Mesothelial cell of epicardium (in vitro differentiated cells): ENCODE results near the gene LIN28A. TPM values are rescaled to one million over a fixed set of nuclear protein-coding genes. Genes with fewer than 3 reads are reported as not detected.

ENCODE experiments used
- DNase-seq, 2 experiments: peaks; one replicate each; pipeline ENCODE4 v3.0.0; 2021; ENCODE audit warnings: low spot score in 2 of 2; ENCODE audit not compliant: unreplicated experiment in 2 of 2
- H3K27ac Mint-ChIP-seq: 2 replicates; pipeline ENCODE4 v1.8.0; 2021; ENCODE audit warnings: mixed read lengths
- H3K27me3 Mint-ChIP-seq: 2 replicates; pipeline ENCODE4 v1.8.0; 2021; ENCODE audit warnings: low read depth, mixed read lengths
- H3K36me3 Mint-ChIP-seq: 2 replicates; pipeline ENCODE4 v1.8.0; 2021; ENCODE audit warnings: mixed read lengths
- H3K4me1 Mint-ChIP-seq: 2 replicates; pipeline ENCODE4 v1.8.0; 2021; ENCODE audit warnings: mixed read lengths
- H3K4me3 Mint-ChIP-seq: 2 replicates; pipeline ENCODE4 v1.8.0; 2021; ENCODE audit warnings: mild to moderate bottlenecking, moderate library complexity, mixed read lengths
- H3K9me3 Mint-ChIP-seq: 2 replicates; pipeline ENCODE4 v1.8.0; 2021; ENCODE audit warnings: mixed read lengths
- total RNA-seq: library from RNA; stranded (reverse); gene quantifications from 3 replicates; pipeline ENCODE4 v1.2.1, GENCODE V29; 2021
- TF ChIP-seq, protein P1 (sequence below): fragments of 200-600 bp; sonication (generic); IDR thresholded peaks from one replicate; pipeline ENCODE4 v1.5.0; 2021; ENCODE audit warnings: antibody characterized with exemption; ENCODE audit not compliant: unreplicated experiment

LIN28A gene
- total RNA-seq, 1 donor from 2014 or later, result 0.09 TPM

DNA sequence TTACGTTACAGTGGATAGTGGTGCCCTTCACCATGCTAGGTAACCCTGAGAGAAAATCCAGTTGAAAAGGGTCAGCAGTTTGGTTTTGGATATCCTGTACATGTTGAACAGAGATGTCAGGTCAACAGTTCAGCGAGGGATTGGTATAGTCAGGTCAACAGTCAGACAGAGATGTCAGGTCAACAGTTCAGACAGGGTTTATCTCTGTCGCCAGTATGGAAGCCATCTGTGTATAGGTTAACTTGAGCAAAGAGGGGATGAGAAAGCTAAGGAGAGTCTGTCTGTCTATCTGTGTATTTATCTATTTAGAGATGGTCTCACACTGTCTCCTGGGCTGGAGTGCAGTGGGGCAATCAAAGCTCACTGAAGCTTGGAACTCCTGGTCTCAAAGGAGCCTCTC, 39.3 kb downstream of the LIN28A start:
- no peak overlapping the region for H3K4me3 Mint-ChIP-seq
- no peak for DNase-seq

DNA sequence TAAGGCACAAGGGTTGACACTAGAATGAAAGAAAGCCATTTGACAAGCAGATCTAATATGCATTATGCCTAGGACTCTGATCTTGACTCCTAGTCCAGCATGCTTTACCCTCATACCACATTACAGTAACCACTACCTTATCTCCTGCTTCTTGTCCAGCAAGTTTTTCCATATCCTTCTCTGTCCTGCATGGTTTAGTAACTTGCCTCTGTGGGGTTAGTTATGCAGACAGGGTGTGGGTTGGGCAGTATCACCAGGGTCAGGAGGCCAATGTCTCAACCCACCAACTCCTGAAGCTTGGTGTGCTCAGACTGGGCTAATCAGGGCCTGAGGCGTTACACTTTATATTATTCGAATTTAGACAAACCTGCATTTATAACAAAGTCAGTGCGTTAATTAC, 40.3 kb downstream of the LIN28A start:
- TF ChIP-seq, protein P1, sequence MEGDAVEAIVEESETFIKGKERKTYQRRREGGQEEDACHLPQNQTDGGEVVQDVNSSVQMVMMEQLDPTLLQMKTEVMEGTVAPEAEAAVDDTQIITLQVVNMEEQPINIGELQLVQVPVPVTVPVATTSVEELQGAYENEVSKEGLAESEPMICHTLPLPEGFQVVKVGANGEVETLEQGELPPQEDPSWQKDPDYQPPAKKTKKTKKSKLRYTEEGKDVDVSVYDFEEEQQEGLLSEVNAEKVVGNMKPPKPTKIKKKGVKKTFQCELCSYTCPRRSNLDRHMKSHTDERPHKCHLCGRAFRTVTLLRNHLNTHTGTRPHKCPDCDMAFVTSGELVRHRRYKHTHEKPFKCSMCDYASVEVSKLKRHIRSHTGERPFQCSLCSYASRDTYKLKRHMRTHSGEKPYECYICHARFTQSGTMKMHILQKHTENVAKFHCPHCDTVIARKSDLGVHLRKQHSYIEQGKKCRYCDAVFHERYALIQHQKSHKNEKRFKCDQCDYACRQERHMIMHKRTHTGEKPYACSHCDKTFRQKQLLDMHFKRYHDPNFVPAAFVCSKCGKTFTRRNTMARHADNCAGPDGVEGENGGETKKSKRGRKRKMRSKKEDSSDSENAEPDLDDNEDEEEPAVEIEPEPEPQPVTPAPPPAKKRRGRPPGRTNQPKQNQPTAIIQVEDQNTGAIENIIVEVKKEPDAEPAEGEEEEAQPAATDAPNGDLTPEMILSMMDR, result no peak
- Mint-ChIP-seq H3K4me3 (no peak overlapping the region), H3K4me1 (no peaks in the 10 kb centered on the region), H3K27me3 (no peaks in the 10 kb centered on the region), H3K27ac (no peak overlapping the region), H3K9me3 (no peaks in the 10 kb centered on the region), H3K36me3 (peaks cover 36% of the 10 kb centered on the region)
- no peak for DNase-seq

More for the DNA sequence above, 39.3 kb downstream of the LIN28A start:
- Mint-ChIP-seq H3K36me3 (peaks cover 32% of the 10 kb centered on the region), H3K27me3 (no peaks in the 10 kb centered on the region), H3K9me3 (no peaks in the 10 kb centered on the region), H3K4me1 (no peaks in the 10 kb centered on the region), H3K27ac (no peak overlapping the region)
- TF ChIP-seq, protein P1, result no peak

DNA sequence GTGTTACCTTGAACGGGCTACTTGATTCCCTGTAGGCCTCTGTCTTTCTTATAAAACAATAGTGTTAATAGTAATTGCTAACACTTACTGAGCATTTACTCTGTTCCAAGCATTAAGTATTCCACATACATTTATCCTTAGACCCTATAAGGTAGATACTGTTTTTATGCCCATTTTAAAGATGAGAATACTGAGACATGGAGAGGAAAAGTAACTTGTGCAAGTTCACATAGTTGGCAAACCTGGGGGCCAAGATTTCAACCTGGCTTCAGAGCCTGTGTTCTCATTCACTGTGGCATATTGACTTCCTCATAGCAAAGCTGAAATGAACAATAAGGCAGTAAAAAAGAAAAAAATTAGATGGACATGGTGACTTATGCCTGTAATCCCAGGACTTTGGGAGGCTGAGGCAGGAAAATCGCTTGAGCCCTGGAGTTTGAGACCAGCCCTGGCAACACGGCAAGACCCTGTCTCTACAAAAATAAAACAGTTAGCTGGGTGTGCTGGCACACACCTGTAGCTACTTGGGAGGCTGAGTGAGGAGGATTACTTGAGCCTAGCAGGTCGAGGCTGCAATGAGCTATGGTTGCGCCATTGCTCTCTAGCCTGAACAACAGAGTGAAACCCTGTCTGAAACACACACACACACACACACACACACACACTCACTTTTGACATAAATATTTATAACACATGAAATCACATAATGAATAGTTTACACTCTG, 42.0 kb downstream of the LIN28A start:
- no peaks in the 10 kb centered on the region for H3K4me1 Mint-ChIP-seq
- H3K9me3 Mint-ChIP-seq, result no peaks in the 10 kb centered on the region
- TF ChIP-seq, protein P1, result no peak
- no peaks in the 10 kb centered on the region for H3K27me3 Mint-ChIP-seq
- DNase-seq, result no peak
- H3K4me3 Mint-ChIP-seq, result no peak overlapping the region
- no peak overlapping the region for H3K27ac Mint-ChIP-seq
- peaks cover 32% of the 10 kb centered on the region for H3K36me3 Mint-ChIP-seq

DNA sequence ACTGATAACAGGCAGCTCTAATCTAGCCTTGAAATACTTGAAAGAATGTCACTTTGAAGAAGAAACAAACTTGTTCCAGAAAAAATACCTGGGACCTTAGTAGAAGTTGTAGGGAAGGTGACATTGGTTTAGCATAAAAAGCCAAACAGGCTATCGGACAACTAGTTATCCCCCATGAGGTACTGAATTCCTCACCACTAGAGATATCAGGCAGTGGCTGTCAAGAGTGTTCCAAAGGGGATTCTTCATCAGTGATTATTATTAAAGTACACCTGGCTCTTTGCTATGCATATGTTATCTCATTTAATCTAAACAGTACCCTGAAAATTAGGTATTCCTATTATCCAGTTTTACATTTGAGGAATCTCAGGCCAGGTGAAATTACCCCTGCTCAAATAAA, 48.5 kb downstream of the LIN28A start:
- Mint-ChIP-seq H3K36me3 (peaks cover 39% of the 10 kb centered on the region), H3K9me3 (no peaks in the 10 kb centered on the region), H3K4me1 (no peaks in the 10 kb centered on the region), H3K27ac (no peak overlapping the region), H3K27me3 (no peaks in the 10 kb centered on the region), H3K4me3 (no peak overlapping the region)
- DNase-seq, result no peak
- TF ChIP-seq, protein P1, result no peak

DNA sequence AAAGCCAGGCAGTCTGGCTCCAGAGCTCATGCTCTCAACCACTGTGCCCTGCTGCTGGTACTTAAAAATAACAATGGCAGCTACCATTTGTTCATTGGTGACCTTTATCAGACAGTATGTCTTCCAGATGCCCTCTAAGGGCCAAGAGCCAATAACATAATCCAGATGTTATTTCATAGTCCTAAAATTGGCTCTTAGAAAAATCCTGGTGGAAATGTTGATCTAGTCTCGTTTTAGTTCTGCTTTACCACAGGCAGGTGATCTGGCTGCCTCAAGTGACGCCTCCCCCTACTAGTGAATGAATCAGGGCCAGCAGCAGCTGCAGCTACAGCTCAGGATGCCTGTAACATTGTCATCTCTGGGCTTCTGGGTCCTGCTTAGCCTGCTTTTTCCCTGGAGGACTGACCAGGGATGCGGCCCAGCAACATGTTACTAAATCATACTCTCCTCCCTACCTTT, 49.0 kb downstream of the LIN28A start:
- H3K4me3 Mint-ChIP-seq, result no peak overlapping the region
- no peak for DNase-seq
- H3K9me3 Mint-ChIP-seq, result no peaks in the 10 kb centered on the region
- H3K27ac Mint-ChIP-seq, result no peak overlapping the region
- TF ChIP-seq, protein P1, result no peak
- H3K27me3 Mint-ChIP-seq, result no peaks in the 10 kb centered on the region
- peaks cover 39% of the 10 kb centered on the region for H3K36me3 Mint-ChIP-seq
- H3K4me1 Mint-ChIP-seq, result no peaks in the 10 kb centered on the region
